HFF-Myc (cell line): ENCODE measurements around the gene GPRC5D.

Experiments
- DNase-seq: peaks from one replicate; pipeline ENCODE4 v3.0.0-alpha.2; 2011; ENCODE audit warnings: low read depth; ENCODE audit errors: extremely low read depth
- H3K4me3 ChIP-seq: replicated peaks from 2 replicates; pipeline ENCODE4 v1.5.1; 2011; ENCODE audit warnings: low read depth, mild to moderate bottlenecking, control low read depth, low read length
- TF ChIP-seq, protein P1 (sequence below): IDR thresholded peaks from 2 replicates; pipeline ENCODE4 v1.5.1; 2012; ENCODE audit warnings: mild to moderate bottlenecking, low read depth, low read length, control low read depth; ENCODE audit errors: missing control alignments

GPRC5D gene

DNA sequence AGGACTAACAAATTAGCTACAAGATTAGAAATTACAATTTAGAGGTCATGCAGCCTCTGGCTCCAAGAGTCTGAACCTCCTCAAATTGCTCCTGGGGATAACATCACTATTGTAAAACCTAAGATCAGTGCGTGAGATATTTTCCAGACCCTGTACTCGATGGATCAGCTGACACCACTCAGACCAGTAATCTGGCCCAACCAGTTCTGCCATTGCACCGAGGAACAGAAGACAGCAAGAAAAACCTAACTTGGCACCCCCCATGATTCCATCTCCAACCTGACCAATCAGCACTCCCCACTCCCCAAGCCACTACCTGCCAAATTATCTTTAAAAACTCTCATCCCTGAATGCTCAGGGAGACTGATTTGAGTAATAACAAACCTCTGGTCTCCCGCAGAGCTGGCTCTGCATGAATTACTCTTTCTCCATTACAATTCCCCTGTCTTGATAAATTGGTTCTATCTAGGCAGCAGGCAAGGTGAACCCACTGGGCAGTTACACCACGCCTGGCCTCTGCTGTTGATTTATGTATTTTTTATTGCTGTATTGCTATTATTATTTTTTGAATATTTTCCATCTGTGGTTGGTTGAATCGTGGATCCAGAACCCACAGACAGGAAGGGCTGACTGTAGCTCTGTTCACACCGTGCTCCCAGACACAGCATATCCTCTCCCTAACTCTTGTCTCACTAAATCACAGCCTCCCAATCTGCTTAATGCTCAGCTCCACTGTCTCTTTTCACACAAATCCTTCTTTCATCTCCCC is 38.9 kb upstream of the GPRC5D start:
- H3K4me3 ChIP-seq: no peak overlapping the region
- DNase-seq: no peak
- TF ChIP-seq, protein P1, sequence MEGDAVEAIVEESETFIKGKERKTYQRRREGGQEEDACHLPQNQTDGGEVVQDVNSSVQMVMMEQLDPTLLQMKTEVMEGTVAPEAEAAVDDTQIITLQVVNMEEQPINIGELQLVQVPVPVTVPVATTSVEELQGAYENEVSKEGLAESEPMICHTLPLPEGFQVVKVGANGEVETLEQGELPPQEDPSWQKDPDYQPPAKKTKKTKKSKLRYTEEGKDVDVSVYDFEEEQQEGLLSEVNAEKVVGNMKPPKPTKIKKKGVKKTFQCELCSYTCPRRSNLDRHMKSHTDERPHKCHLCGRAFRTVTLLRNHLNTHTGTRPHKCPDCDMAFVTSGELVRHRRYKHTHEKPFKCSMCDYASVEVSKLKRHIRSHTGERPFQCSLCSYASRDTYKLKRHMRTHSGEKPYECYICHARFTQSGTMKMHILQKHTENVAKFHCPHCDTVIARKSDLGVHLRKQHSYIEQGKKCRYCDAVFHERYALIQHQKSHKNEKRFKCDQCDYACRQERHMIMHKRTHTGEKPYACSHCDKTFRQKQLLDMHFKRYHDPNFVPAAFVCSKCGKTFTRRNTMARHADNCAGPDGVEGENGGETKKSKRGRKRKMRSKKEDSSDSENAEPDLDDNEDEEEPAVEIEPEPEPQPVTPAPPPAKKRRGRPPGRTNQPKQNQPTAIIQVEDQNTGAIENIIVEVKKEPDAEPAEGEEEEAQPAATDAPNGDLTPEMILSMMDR: no peak

DNA sequence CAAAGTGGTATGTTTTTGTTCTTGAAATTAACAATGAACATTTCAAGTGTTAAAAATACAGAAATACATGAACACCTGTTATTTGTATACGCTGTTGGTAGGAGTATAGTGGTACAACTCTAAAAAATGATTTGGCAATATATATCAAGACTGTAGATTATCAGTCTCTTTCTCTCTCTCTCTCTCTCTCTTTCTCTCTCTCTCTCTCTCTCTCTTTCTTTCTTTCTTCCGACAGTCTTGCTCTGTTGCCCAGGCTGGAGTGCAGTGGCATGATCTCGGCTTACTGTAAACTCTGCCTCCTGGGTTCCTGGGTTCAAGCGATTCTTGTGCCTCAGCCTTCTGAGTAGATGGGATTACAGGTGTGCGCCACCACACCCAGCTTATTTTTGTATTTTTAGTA is 35.5 kb upstream of the GPRC5D start:
- no peak overlapping the region for H3K4me3 ChIP-seq
- DNase-seq: no peak
- TF ChIP-seq, protein P1: no peak

DNA sequence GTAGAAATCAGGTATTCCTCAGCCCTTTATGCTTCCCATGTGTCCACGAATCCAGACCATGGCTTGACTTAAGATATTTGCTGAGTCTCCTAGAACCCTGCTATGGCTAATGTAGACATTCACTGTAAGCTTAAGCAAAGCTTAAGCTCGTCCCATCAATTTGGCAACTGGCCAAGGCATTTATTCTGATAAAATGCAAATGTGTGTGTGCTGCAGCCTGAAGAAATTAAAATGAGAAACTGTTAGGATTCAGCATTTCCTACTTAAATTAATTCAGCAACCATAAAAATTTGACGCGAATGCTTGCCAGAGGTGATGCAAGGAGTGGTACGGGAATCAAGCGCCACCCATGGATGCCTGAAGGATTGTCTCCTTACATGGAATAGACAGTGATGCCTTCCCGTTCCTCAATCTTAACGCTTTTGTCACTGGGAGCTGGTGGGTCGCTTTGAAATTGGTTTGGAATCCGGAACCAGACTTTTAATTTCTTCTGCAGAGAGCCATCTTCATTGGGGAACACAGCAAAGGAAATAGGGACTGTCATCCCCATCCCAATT is 34.9 kb upstream of the GPRC5D start:
- DNase-seq: no peak
- TF ChIP-seq, protein P1: no peak

DNA sequence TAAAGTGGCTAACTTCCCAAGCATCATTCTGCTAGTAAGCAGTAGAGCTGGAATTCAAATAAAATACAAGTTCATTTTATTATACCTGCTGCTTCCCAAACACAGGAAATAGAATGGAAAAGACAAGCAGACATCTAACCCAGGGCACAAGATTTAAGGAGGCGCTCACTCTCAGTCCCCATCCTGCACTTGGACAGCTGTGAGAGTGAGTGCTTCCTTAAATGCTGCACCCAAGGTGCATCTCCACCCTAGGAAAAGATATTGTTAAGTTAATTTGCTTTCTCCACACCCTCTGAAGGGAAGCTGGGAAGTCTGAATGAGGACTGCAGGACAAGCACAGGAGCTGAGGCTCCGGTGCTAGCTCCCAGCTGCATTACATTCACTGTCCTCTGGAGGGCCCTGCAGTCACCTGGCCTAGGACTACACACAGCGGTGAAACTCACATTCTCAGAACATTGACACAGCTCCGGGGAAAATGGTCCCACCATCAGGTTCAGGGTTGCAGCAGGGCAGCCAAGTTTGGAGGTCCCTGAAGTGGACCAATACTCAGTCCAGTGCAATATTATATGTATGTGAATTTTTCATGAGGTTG is 33.9 kb upstream of the GPRC5D start:
- no peak overlapping the region for H3K4me3 ChIP-seq
- TF ChIP-seq, protein P1: peak; percentile 61
- no peak for DNase-seq

More for the DNA sequence above, 34.9 kb upstream of the GPRC5D start:
- H3K4me3 ChIP-seq: no peak overlapping the region

DNA sequence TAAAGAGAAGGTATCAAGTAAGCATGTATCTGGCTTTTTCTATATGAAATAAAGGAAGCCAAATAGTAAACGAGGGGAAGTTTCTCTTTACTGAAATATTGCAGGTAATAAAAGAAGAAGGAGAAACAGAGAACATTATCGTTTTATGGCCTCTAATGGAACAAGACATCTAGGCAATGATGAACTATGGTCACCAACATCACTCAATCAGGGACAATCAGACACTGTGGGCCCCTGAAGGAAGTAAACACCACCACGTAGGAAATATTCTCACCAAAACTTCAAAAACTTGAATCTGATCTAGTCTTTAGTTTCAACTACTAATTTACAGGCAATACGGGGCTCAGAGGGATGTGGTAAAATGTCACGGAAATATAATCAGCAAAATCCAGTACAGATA is 32.2 kb upstream of the GPRC5D start:
- DNase-seq: no peak
- TF ChIP-seq, protein P1: no peak
- H3K4me3 ChIP-seq: no peak overlapping the region

DNA sequence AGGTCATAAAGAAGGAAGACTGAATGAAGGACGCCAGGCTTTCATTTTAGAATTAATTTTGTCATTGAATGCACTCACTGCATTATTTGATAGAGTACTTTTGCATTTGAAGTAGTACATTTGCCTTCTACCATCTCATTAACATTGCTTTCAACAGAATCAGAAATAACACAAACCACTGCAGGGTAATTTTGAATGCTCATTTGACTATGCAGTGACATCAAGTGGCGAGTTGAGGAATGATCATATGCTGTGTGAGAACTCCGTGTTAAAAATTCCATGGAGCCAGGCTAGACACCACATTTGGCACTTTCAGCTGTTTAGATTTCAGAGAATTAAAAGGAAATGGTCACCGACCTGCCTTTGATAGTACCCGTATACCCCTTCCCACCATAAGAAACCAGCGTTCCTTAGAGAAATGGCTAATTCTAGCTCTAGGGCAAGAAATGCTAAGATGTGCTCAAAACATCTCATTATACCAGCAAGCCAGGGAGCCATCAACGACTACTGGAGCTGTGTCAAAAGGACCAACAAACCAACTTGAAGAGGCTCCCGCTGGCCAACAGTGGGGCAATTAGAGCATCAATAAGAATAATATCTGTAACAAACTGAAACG is 31.6 kb upstream of the GPRC5D start:
- TF ChIP-seq, protein P1: peak; percentile 55
- peak; percentile 44 for DNase-seq
- no peak overlapping the region for H3K4me3 ChIP-seq
